Vagina (tissue), 2 donors: ENCODE data around the gene EMC10.

Source experiments
- POLR2A ChIP-seq, 2 donors: fragments of 450-650 bp; IDR thresholded peaks; one replicate each; pipeline ENCODE4 v1.6.1; 2017; ENCODE audit warnings: antibody characterized with exemption in 2 of 2, mild to moderate bottlenecking in 2 of 2, moderate library complexity in 2 of 2
- POLR2AphosphoS5 ChIP-seq, 2 donors: sonication (generic); formaldehyde crosslinking; IDR thresholded peaks; one replicate each; pipeline ENCODE4 v1.9.0; 2017; ENCODE audit warnings: antibody characterized with exemption in 2 of 2, mild to moderate bottlenecking in 2 of 2, low read depth in 1 of 2; ENCODE audit not compliant: insufficient read depth in 1 of 2
- TF ChIP-seq, protein P1 (sequence below), 3 experiments: fragments of 450-650 bp in 2 of 3; fragments of 200-600 bp in 1 of 3; sonication (generic) in 1 of 3; IDR thresholded peaks; one replicate each; pipeline ENCODE4 v1.5.1; 2017 to 2019; ENCODE audit warnings: antibody characterized with exemption in 3 of 3, mild to moderate bottlenecking in 2 of 3, moderate library complexity in 2 of 3

DNA sequence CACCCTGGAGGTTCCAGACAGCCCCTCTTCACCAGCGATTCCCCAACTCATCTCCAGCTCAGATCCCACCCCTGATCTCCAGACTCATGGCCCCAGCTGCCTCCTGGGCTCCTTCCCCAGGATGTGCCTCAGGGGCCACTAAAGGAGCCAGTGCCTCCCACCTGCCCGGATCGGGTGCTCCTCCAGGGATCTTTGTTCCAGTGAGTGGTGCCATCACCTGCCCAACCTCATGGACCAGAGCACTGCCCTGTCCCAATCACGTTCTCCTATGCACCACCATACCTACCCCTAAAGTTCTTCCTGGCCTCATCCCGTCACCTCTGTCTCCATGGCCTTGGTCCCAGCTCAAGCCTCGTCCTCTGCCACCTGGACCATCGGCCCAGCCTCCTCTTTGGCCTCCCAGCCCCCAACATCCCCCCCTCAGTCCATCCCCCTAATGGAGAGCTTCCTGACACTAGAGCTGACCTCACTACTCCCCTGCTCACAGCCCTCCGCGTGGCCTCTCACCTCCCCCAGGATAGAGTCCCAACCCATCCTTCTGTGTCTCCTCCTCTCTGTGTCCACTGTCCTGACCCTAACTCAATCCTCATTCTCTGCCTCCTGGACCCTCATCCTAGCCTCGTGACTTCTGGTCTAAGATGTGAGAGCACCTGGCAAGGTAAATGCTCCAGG, 9.1 kb downstream of the EMC10 start:
- TF ChIP-seq, protein P1, sequence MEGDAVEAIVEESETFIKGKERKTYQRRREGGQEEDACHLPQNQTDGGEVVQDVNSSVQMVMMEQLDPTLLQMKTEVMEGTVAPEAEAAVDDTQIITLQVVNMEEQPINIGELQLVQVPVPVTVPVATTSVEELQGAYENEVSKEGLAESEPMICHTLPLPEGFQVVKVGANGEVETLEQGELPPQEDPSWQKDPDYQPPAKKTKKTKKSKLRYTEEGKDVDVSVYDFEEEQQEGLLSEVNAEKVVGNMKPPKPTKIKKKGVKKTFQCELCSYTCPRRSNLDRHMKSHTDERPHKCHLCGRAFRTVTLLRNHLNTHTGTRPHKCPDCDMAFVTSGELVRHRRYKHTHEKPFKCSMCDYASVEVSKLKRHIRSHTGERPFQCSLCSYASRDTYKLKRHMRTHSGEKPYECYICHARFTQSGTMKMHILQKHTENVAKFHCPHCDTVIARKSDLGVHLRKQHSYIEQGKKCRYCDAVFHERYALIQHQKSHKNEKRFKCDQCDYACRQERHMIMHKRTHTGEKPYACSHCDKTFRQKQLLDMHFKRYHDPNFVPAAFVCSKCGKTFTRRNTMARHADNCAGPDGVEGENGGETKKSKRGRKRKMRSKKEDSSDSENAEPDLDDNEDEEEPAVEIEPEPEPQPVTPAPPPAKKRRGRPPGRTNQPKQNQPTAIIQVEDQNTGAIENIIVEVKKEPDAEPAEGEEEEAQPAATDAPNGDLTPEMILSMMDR (IDR thresholded peaks at IDR 0.05) = no peak
- TF ChIP-seq POLR2A (IDR thresholded peaks at IDR 0.05) = no peak
- TF ChIP-seq POLR2AphosphoS5 (IDR thresholded peaks at IDR 0.05; ENCODE audit: insufficient read depth in 1 of 2, low read depth in 1 of 2) = no peak
